GM21447 (cell line): ENCODE data around the gene GPR21.

Experiments
- ATAC-seq: cut with Tn5 transposase; IDR thresholded peaks from one replicate; pipeline ENCODE4 v1.9.1; 2021; ENCODE audit not compliant: unreplicated experiment

Gene GPR21

GRCh38 chr9:123033352-123033751, at the start of gene GPR21:
GPR21 (plus strand) TSS chr9:123033667; CDS start chr9:123034567, 900 bp downstream.
- no peak for ATAC-seq

GRCh38 chr9:122986010-122986409, 47.5 kb upstream of the GPR21 start:
- no peak for ATAC-seq

GRCh38 chr9:122988141-122988540, 45.3 kb upstream of the GPR21 start:
- no peak for ATAC-seq

- ATAC-seq: peak; percentile 77
Observed at GRCh38 chr9:122988920-122989621, 44.4 kb upstream of the GPR21 start.

GRCh38 chr9:122991370-122991830, 42.1 kb upstream of the GPR21 start:
- ATAC-seq: no peak

- no peak for ATAC-seq
Observed at GRCh38 chr9:122996586-122996985, 36.9 kb upstream of the GPR21 start.

- no peak for ATAC-seq
Observed at GRCh38 chr9:122998448-122998847, 35.0 kb upstream of the GPR21 start.

GRCh38 chr9:123000371-123001068, 32.9 kb upstream of the GPR21 start:
- no peak for ATAC-seq

GRCh38 chr9:123002754-123003153, 30.7 kb upstream of the GPR21 start:
- ATAC-seq: no peak

GRCh38 chr9:123003466-123003865, 30.0 kb upstream of the GPR21 start:
- ATAC-seq: no peak

GRCh38 chr9:123005964-123006363, 27.5 kb upstream of the GPR21 start:
- no peak for ATAC-seq

- no peak for ATAC-seq
Observed at GRCh38 chr9:123007269-123007668, 26.2 kb upstream of the GPR21 start.

- no peak for ATAC-seq
Observed at GRCh38 chr9:123008909-123009308, 24.6 kb upstream of the GPR21 start.

- no peak for ATAC-seq
Observed at GRCh38 chr9:123011380-123011779, 22.1 kb upstream of the GPR21 start.

- no peak for ATAC-seq
Observed at GRCh38 chr9:123011878-123012528, 21.5 kb upstream of the GPR21 start.

GRCh38 chr9:123016631-123017030, 16.8 kb upstream of the GPR21 start:
- no peak for ATAC-seq

- ATAC-seq: no peak
Observed at GRCh38 chr9:123020796-123021195, 12.7 kb upstream of the GPR21 start.

- no peak for ATAC-seq
Observed at GRCh38 chr9:123026425-123026824, 7.0 kb upstream of the GPR21 start.

GRCh38 chr9:123027517-123027916, 6.0 kb upstream of the GPR21 start:
- no peak for ATAC-seq

GRCh38 chr9:123028136-123028535, 5.3 kb upstream of the GPR21 start:
- no peak for ATAC-seq

GRCh38 chr9:123028973-123029372, 4.5 kb upstream of the GPR21 start:
- ATAC-seq: no peak

GRCh38 chr9:123031963-123032362, 1.5 kb upstream of the GPR21 start:
- no peak for ATAC-seq
